ENCODE measurements around the gene PPP1R14C. TPM values are rescaled to one million over a fixed set of nuclear protein-coding genes. Genes with fewer than 3 reads are reported as not detected.

PPP1R14C gene
- total RNA-seq, 1 donor from 2014 or later: 12.6 TPM

DNA sequence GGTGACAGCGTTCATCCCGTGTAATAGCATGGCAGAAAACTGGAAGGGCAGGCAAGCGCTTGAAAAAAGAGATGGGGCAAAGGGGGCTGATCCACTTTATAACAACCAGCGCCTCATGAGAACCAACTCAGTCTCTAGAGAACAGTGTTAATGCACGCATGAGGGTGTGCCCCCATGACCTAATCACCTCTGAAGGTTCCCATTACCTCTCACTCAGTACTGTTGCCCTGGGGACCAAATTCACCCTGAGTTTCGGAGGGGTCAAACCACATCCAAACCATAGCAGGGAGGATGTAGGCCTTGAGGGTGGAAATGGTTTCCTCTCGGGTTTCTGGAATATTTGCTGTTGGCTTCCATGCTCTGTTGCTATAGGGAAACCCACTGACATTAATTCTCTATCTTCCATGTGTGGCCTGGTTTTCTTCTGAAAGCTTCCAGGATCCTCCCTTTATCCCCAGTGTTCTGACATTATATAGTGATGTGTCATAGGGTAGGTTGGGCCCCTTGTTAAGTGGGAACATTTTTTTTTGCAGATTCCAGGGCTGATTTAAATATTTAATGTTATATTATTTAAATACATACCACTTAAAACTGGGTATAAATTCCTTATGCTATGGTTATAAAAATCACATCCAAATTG is 65.2 kb downstream of the PPP1R14C start:
- no peak overlapping the region for H3K4me3 Mint-ChIP-seq
- H3K27ac Mint-ChIP-seq: no peak overlapping the region
- TF ChIP-seq, protein P1, sequence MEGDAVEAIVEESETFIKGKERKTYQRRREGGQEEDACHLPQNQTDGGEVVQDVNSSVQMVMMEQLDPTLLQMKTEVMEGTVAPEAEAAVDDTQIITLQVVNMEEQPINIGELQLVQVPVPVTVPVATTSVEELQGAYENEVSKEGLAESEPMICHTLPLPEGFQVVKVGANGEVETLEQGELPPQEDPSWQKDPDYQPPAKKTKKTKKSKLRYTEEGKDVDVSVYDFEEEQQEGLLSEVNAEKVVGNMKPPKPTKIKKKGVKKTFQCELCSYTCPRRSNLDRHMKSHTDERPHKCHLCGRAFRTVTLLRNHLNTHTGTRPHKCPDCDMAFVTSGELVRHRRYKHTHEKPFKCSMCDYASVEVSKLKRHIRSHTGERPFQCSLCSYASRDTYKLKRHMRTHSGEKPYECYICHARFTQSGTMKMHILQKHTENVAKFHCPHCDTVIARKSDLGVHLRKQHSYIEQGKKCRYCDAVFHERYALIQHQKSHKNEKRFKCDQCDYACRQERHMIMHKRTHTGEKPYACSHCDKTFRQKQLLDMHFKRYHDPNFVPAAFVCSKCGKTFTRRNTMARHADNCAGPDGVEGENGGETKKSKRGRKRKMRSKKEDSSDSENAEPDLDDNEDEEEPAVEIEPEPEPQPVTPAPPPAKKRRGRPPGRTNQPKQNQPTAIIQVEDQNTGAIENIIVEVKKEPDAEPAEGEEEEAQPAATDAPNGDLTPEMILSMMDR (conservative IDR thresholded peaks at IDR 0.05): no peak
- H3K9me3 Mint-ChIP-seq: no peaks in the 10 kb centered on the region
- H3K36me3 Mint-ChIP-seq: no peaks in the 10 kb centered on the region
- H3K4me1 Mint-ChIP-seq (ENCODE audit: unreplicated experiment): peaks cover 9% of the 10 kb centered on the region
- no peak for DNase-seq (ENCODE audit: extremely low spot score, unreplicated experiment)
- H3K27me3 Mint-ChIP-seq: no peaks in the 10 kb centered on the region

DNA sequence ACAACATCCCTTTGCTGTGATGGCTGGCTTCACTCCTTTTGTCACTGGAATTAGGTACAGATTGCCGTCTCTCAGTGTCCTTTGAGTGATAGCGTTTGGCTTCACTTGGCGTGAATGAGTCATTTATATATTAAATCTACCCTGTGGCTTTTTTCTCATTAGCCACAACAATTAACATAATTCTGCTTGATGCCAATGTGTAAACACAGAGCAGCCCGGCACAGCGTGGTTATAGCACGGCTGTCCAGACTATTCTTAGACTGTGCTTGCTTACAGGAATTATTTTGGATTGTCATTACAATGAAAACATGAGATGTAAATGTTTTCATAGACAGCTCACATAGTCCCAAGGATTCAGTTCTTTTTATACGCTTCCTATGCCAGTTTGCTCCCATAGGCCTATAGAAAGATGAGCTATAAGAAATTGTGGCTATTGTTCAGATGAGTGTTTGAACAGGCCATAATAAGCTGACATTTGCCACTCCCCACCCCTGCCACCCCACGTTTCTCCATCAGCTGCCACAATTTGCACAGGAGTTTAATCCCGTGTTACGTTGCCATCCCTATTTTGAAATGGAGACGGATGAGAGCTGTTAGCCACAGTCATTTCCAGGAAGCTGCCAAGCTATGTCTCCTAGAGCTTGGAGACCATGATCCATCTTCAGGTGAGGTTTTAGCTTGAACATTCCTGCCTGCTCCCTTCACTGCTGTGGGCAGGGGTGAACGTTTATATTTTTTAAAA is 65.9 kb downstream of the PPP1R14C start:
- H3K9me3 Mint-ChIP-seq: no peaks in the 10 kb centered on the region
- no peak overlapping the region for H3K27ac Mint-ChIP-seq
- no peak overlapping the region for H3K4me3 Mint-ChIP-seq
- no peak for DNase-seq (ENCODE audit: extremely low spot score, unreplicated experiment)
- TF ChIP-seq, protein P1 (conservative IDR thresholded peaks at IDR 0.05): no peak
- H3K36me3 Mint-ChIP-seq: no peaks in the 10 kb centered on the region
- H3K27me3 Mint-ChIP-seq: no peaks in the 10 kb centered on the region
- H3K4me1 Mint-ChIP-seq (ENCODE audit: unreplicated experiment): peaks cover 9% of the 10 kb centered on the region

DNA sequence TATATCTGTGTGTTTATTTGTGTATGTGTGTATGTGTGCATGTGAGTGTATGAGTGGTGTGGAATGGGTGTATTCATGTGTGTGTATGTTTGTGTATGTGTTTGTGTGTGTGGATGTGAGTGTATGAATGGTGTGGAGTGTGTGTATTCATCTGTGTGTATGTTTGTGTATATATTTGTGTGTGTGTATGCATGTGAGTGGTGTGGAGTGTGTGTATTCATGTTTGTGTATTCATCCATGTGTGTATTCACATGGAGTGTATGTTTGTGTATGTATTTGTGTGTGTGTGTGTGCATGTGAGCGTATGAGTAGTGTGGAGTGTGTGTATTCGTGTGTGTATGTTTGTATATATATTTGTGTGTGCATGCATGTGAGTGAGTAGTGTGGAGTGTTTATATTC is 66.6 kb downstream of the PPP1R14C start:
- no peak overlapping the region for H3K27ac Mint-ChIP-seq
- TF ChIP-seq, protein P1 (conservative IDR thresholded peaks at IDR 0.05): no peak
- H3K27me3 Mint-ChIP-seq: no peaks in the 10 kb centered on the region
- no peaks in the 10 kb centered on the region for H3K9me3 Mint-ChIP-seq
- no peaks in the 10 kb centered on the region for H3K36me3 Mint-ChIP-seq
- no peak for DNase-seq (ENCODE audit: extremely low spot score, unreplicated experiment)
- H3K4me3 Mint-ChIP-seq: no peak overlapping the region
- peaks cover 9% of the 10 kb centered on the region for H3K4me1 Mint-ChIP-seq (ENCODE audit: unreplicated experiment)

DNA sequence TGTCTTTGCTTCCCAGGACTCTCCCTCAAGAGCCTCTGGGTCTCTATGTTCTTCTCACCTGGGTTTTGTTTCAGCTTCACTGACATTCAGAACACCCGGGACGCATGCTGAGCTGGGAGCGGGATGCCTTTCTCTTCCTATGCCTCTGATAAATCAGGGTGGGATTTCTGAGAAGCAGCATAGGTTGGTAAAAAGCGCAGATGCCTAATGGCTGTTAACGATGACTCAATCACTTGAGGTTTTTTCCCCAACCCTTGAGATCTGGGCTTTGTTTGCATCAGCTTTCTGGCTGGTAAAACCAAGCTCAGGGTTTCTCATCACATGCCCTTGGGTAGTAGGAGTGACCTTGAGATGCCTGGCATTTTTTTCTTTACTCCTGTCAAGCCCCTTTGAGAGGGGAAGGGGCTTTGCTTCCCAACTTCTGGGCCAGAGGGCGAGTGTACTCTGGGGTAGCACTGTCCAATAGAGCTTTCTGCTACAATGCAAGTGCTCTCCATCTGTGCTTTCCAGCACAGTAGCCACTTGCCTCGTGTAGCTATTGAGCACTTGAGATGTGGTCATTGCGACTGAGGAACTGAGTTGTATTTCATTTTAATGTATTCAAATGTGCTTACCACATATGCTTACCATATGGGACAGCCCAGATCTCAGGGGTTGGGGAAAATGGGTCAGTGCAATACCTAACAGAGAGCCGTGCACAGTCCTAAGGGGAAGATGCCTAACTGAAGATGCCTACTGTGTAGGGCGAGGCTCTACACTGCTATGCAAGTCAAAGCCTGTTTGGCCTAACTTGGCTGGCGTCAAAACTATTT is 69.1 kb downstream of the PPP1R14C start:
- Mint-ChIP-seq H3K4me3 (no peak overlapping the region), H3K4me1 (ENCODE audit: unreplicated experiment) (peaks cover 9% of the 10 kb centered on the region), H3K36me3 (no peaks in the 10 kb centered on the region), H3K27me3 (no peaks in the 10 kb centered on the region), H3K27ac (no peak overlapping the region), H3K9me3 (no peaks in the 10 kb centered on the region)
- TF ChIP-seq, protein P1 (conservative IDR thresholded peaks at IDR 0.05): no peak
- DNase-seq (ENCODE audit: extremely low spot score, unreplicated experiment): no peak

DNA sequence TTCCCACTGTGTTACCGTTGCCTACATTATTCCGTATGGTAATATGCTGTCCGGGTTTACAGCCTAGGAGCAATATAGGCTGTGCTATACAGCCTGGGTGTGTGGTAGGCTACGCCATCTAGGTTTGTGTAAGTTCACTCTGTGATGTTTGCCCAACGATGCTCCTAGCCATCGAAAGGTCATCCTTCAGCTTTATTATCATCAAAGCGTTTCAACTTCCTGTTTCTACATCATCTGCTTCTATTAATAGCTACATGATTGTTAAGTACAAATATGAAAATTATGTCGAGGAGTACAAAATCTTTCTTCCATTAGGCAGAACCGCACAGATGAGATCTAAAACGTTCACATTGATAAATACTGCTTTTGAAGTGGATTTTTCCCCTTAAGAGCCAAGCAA is 69.9 kb downstream of the PPP1R14C start:
- DNase-seq (ENCODE audit: extremely low spot score, unreplicated experiment): no peak
- Mint-ChIP-seq H3K36me3 (no peaks in the 10 kb centered on the region), H3K27ac (peak overlapping the region; percentile 11), H3K4me1 (ENCODE audit: unreplicated experiment) (peaks cover 9% of the 10 kb centered on the region), H3K9me3 (no peaks in the 10 kb centered on the region), H3K27me3 (no peaks in the 10 kb centered on the region), H3K4me3 (no peak overlapping the region)
- TF ChIP-seq, protein P1 (conservative IDR thresholded peaks at IDR 0.05): no peak

All from type B pancreatic cell (in vitro differentiated cells).